Measurements from ENCODE around the gene SORCS3. TPM values are rescaled to one million over a fixed set of nuclear protein-coding genes. Genes with fewer than 3 reads are reported as not detected.

The SORCS3 gene
- total RNA-seq, 1 donor from 2014 or later = not detected

DNA sequence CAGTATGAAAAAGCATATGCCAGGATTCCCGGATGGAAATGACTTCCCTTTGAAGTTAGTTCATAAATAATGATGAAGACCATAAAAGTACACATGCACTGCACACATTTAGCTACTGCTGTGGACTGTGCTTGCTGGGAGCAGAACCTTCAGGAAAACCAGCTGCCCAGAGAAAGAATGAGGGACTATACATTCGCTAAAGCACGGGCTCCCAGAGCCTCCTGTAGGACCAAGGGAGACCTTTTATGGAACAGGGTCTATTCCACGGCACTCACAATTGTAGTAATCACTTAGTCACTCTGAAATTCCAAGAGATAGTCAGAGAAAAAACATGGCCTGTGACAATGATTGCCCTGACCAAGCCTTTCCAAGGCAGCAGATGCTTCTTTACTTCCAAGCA is 24.1 kb downstream of the SORCS3 start:
- Mint-ChIP-seq H3K9me3 (peaks cover 5% of the 10 kb centered on the region), H3K4me1 (no peaks in the 10 kb centered on the region), H3K27me3 (no peaks in the 10 kb centered on the region), H3K4me3 (no peak overlapping the region), H3K36me3 (ENCODE audit: low read depth) (no peaks in the 10 kb centered on the region), H3K27ac (no peak overlapping the region)
- ATAC-seq (ENCODE audit: low read depth) = no peak
- no peak for DNase-seq
- no peak for TF ChIP-seq CTCF (IDR thresholded peaks at IDR 0.05)
- CTCF ChIA-PET = no interaction called here
- POLR2A ChIA-PET = no interaction called here
- intact Hi-C loops (cut with micrococcal nuclease) = no loop called here

DNA sequence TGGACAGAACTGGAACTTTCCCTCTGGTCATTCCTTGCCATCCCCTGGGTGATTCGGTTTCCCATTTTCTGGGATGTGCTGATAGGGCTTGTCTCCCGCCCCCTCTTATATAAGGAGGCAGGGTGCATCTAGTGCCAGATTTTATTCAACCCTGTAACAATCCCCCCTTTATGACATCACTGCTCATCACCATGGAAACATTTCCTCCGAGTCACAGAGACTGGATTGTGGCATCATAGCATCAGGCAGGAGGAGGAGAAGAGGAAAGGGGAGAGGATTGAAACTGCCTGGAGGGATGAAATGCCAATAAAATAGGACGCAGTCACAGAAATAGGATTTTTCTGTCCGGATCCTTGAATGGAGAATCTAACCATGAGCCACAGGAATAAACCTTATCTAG is 25.0 kb downstream of the SORCS3 start:
- no peak overlapping the region for H3K27ac Mint-ChIP-seq
- TF ChIP-seq CTCF (IDR thresholded peaks at IDR 0.05) = no peak
- no peaks in the 10 kb centered on the region for H3K4me1 Mint-ChIP-seq
- DNase-seq = no peak
- intact Hi-C loops (cut with micrococcal nuclease) = no loop called here
- no peaks in the 10 kb centered on the region for H3K27me3 Mint-ChIP-seq
- ChIA-PET CTCF (no interaction called here), POLR2A (no interaction called here)
- H3K9me3 Mint-ChIP-seq = peaks cover 8% of the 10 kb centered on the region
- ATAC-seq (ENCODE audit: low read depth) = no peak
- H3K4me3 Mint-ChIP-seq = no peak overlapping the region
- no peaks in the 10 kb centered on the region for H3K36me3 Mint-ChIP-seq (ENCODE audit: low read depth)

GRCh38 chr10:104676874-104677273 is 35.8 kb downstream of the SORCS3 start:
- no peak overlapping the region for H3K4me3 Mint-ChIP-seq
- ATAC-seq (ENCODE audit: low read depth) = no peak
- CTCF ChIA-PET = no interaction called here
- no peaks in the 10 kb centered on the region for H3K36me3 Mint-ChIP-seq (ENCODE audit: low read depth)
- intact Hi-C loops (cut with micrococcal nuclease) = no loop called here
- DNase-seq = no peak
- peaks cover 8% of the 10 kb centered on the region for H3K27me3 Mint-ChIP-seq
- no peaks in the 10 kb centered on the region for H3K4me1 Mint-ChIP-seq
- peaks cover 10% of the 10 kb centered on the region for H3K9me3 Mint-ChIP-seq
- POLR2A ChIA-PET = no interaction called here
- no peak overlapping the region for H3K27ac Mint-ChIP-seq
- TF ChIP-seq CTCF (IDR thresholded peaks at IDR 0.05) = no peak

DNA sequence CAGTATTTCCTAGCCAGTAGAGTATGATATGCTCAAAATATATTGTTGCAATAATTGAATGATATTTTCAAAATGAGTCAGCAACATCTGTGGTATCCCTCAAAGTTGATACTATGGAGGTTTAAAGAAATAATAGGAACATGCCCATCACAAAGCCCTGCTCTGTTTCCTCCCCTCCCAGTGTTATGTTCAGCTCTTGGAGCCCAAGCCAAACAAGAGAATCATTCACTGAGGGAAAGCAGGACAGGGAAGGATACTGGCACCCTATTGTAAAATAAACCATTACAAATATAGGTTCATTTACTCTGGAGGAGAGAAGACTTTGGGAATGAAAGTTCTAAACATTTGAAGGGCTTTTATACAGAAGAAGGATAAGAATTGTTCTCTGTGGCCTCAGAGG is 37.6 kb downstream of the SORCS3 start:
- H3K36me3 Mint-ChIP-seq (ENCODE audit: low read depth) = no peaks in the 10 kb centered on the region
- no peak for ATAC-seq (ENCODE audit: low read depth)
- ChIA-PET POLR2A (no interaction called here), CTCF (no interaction called here)
- no peak for TF ChIP-seq CTCF (IDR thresholded peaks at IDR 0.05)
- H3K4me3 Mint-ChIP-seq = no peak overlapping the region
- intact Hi-C loops (cut with micrococcal nuclease) = no loop called here
- H3K27me3 Mint-ChIP-seq = peaks cover 12% of the 10 kb centered on the region
- DNase-seq = no peak
- no peak overlapping the region for H3K27ac Mint-ChIP-seq
- H3K4me1 Mint-ChIP-seq = no peaks in the 10 kb centered on the region
- no peaks in the 10 kb centered on the region for H3K9me3 Mint-ChIP-seq

GRCh38 chr10:104680467-104681401 is 39.6 kb downstream of the SORCS3 start:
- H3K36me3 Mint-ChIP-seq (ENCODE audit: low read depth) = no peaks in the 10 kb centered on the region
- ATAC-seq (ENCODE audit: low read depth) (no peak), DNase-seq (no peak)
- ChIA-PET CTCF (no interaction called here), POLR2A (no interaction called here)
- TF ChIP-seq CTCF (IDR thresholded peaks at IDR 0.05) = no peak
- H3K27ac Mint-ChIP-seq = no peak overlapping the region
- H3K4me3 Mint-ChIP-seq = no peak overlapping the region
- no peaks in the 10 kb centered on the region for H3K4me1 Mint-ChIP-seq
- peaks cover 12% of the 10 kb centered on the region for H3K27me3 Mint-ChIP-seq
- intact Hi-C loops (cut with micrococcal nuclease) = no loop called here
- no peaks in the 10 kb centered on the region for H3K9me3 Mint-ChIP-seq
